Activated naive CD8-positive, alpha-beta T cell treated with anti-CD3 and anti-CD28 coated beads, Interleukin-2, amount 50 U/mL, for 24 hours (primary cell): Measurements from ENCODE around the gene MARCHF2.
"Not testable (repeated sequence)": the region's sequence is repeated elsewhere in the genome, so short reads cannot be mapped to it uniquely, and the experiment has no call there.

Experiments
- ATAC-seq: fragments of 150-1000 bp; cut with Tn5 transposase; one replicate; pipeline ENCODE4 v1.10.0; 2021
- DNase-seq: peaks from one replicate; pipeline ENCODE4 v3.0.0; 2021
- H3K27ac Mint-ChIP-seq: one replicate; pipeline ENCODE4 v1.8.0; 2021; ENCODE audit warnings: mild to moderate bottlenecking, mixed read lengths
- H3K27me3 Mint-ChIP-seq: one replicate; pipeline ENCODE4 v1.8.0; 2021; ENCODE audit warnings: mixed read lengths
- H3K36me3 Mint-ChIP-seq: one replicate; pipeline ENCODE4 v1.8.0; 2021; ENCODE audit warnings: low read depth, mixed read lengths
- H3K4me1 Mint-ChIP-seq: one replicate; pipeline ENCODE4 v1.8.0; 2021; ENCODE audit warnings: mixed read lengths
- H3K4me3 Mint-ChIP-seq: one replicate; pipeline ENCODE4 v1.8.0; 2021; ENCODE audit warnings: mild to moderate bottlenecking, moderate library complexity, mixed read lengths
- H3K9me3 Mint-ChIP-seq: one replicate; pipeline ENCODE4 v1.8.0; 2021; ENCODE audit warnings: mixed read lengths

Gene MARCHF2

GRCh38 chr19:8412783-8413628, at the start of gene MARCHF2:
Gene MARCHF2 (plus strand): TSS chr19:8413305. CDS start chr19:8421841, 8,536 bp downstream.
- peaks cover 7% of the 10 kb centered on the region for H3K4me1 Mint-ChIP-seq
- ATAC-seq (peak; percentile 100), DNase-seq (peak; percentile 94)
- H3K27ac Mint-ChIP-seq, result no peak within 1 kb of the TSS
- H3K27me3 Mint-ChIP-seq, result no peaks in the 10 kb centered on the region
- peak within 1 kb of the TSS; percentile 70 for H3K4me3 Mint-ChIP-seq
- no peaks in the 10 kb centered on the region for H3K36me3 Mint-ChIP-seq
- H3K9me3 Mint-ChIP-seq, result no peaks in the 10 kb centered on the region

- Mint-ChIP-seq H3K27ac (peak within 1 kb of the TSS; percentile 56), H3K27me3 (peaks cover 58% of the 10 kb centered on the region), H3K4me3 (peak within 1 kb of the TSS; percentile 79), H3K36me3 (peaks cover 1% of the 10 kb centered on the region), H3K9me3 (no peaks in the 10 kb centered on the region), H3K4me1 (peaks cover 25% of the 10 kb centered on the region)
- peak; percentile 80 for DNase-seq
- ATAC-seq, result peak; percentile 65
These were observed 49.0 kb upstream of the MARCHF2 start, which contains the start of gene ANGPTL4 for GRCh38 chr19:8363803-8364771. Gene ANGPTL4 (plus strand): TSS chr19:8364155. CDS start chr19:8364322, 167 bp downstream.

GRCh38 chr19:8366121-8366581, 47.0 kb upstream of the MARCHF2 start:
- Mint-ChIP-seq H3K4me3 (no peak overlapping the region), H3K9me3 (no peaks in the 10 kb centered on the region), H3K4me1 (peaks cover 31% of the 10 kb centered on the region), H3K27me3 (peaks cover 55% of the 10 kb centered on the region), H3K27ac (no peak overlapping the region), H3K36me3 (peaks cover 1% of the 10 kb centered on the region)
- no peak for DNase-seq
- no peak for ATAC-seq

DNA sequence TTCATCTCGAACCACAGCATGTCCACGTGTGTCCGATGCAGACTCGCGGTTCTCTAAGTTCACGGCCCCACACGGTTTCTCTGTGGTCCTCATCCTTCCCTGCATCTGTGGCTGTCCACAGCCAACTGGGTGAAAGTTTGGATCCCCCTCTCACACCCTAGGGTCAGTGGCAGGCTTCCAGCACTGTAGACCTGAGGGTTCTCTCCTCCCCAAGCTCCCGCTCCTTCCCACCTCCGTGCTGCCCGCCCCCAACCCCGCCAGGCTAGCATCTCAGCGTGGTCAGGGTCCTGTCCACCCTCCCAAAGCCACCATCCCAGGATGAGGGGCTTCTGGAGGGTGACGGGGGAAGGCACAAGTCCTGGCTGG, 46.2 kb upstream of the MARCHF2 start:
- H3K4me1 Mint-ChIP-seq, result peaks cover 28% of the 10 kb centered on the region
- ATAC-seq, result no peak
- H3K27me3 Mint-ChIP-seq, result peaks cover 51% of the 10 kb centered on the region
- H3K27ac Mint-ChIP-seq, result no peak overlapping the region
- peaks cover 1% of the 10 kb centered on the region for H3K36me3 Mint-ChIP-seq
- H3K9me3 Mint-ChIP-seq, result no peaks in the 10 kb centered on the region
- no peak overlapping the region for H3K4me3 Mint-ChIP-seq
- DNase-seq, result no peak

DNA sequence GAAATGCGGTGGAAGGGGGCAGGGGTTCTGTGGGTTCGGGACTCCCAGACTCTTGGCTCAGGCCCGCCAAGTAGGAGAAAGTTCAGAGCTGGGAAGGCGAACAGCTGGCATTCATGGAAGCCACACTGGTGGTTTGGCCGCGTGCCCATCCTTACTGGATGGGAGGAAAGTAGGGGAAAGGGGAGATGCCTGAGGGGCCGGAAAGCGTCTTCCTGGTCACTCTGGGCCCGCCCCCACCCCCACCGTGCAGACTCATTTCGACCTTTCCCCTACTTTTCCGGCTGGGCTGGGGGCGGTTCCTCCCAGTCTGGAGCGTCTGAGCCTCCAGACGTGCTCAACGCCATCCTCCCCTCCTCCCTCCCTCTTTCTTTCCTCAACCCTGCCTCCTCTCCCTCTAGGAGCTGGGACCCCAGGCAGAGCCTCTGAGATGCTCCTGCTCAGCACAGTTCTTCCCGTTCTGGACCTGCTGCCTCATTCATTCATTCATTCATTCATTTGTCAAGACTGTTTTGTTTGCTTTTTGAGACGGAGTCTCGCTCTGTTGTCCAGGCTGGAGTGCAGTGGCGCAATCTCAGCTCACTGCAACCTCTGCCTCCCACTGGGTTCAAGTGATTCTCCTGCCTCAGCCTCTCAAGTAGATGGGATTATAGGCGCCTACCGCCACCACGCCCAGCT, 45.6 kb upstream of the MARCHF2 start:
- Mint-ChIP-seq H3K4me1 (peaks cover 22% of the 10 kb centered on the region), H3K36me3 (peaks cover 1% of the 10 kb centered on the region), H3K27me3 (peaks cover 46% of the 10 kb centered on the region), H3K27ac (no peak overlapping the region), H3K4me3 (no peak overlapping the region), H3K9me3 (no peaks in the 10 kb centered on the region)
- no peak for ATAC-seq
- no peak for DNase-seq

DNA sequence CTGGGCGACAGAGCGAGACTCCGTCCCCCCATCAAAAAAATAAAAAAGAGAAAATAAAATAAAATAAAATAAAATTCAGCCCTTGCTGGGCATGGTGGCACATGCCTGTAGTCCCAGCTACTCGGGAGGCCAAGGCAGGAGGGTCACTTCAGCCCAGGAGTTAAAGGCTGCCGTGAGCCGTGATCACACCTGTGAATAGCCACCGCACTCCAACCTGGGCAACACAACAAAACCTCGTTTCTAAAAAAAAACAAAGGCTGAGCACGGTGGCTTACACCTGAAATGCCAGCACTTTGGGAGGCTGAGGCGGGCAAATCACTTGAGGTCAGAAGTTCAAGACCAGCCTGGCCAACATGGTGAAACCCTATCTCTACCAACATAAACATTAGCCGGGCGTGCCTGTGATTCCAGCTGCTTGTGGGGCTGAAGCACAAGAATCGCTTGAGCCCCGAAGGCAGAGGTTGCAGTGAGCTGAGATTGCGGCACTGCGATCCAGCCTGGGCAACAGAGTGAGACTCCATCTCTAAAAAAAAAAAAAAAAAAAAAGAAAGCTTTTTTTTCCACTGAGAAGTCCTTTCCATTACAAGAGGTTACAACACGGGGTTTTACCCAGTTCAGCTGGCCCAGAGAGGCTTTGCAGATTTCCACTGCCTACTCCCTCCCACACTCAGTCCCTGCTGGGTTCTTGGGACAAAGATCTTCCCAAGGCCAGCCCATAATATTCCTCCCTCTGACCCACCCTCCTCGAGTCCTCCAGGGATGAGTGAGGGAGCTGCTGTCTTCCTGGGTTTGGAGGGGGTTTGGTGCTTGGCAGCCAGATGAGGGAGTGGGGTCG, 42.7 kb upstream of the MARCHF2 start:
- Mint-ChIP-seq H3K4me3 (no peak overlapping the region), H3K27me3 (peaks cover 30% of the 10 kb centered on the region), H3K9me3 (no peaks in the 10 kb centered on the region), H3K4me1 (peaks cover 10% of the 10 kb centered on the region), H3K36me3 (peaks cover 1% of the 10 kb centered on the region), H3K27ac (no peak overlapping the region)
- DNase-seq (no peak), ATAC-seq (no peak)

- Mint-ChIP-seq H3K36me3 (peaks cover 1% of the 10 kb centered on the region), H3K4me1 (peaks cover 10% of the 10 kb centered on the region), H3K27ac (no peak overlapping the region), H3K27me3 (peaks cover 22% of the 10 kb centered on the region), H3K4me3 (no peak overlapping the region), H3K9me3 (no peaks in the 10 kb centered on the region)
- ATAC-seq, result no peak
- no peak for DNase-seq
These were observed 41.9 kb upstream of the MARCHF2 start for GRCh38 chr19:8371011-8371804.

DNA sequence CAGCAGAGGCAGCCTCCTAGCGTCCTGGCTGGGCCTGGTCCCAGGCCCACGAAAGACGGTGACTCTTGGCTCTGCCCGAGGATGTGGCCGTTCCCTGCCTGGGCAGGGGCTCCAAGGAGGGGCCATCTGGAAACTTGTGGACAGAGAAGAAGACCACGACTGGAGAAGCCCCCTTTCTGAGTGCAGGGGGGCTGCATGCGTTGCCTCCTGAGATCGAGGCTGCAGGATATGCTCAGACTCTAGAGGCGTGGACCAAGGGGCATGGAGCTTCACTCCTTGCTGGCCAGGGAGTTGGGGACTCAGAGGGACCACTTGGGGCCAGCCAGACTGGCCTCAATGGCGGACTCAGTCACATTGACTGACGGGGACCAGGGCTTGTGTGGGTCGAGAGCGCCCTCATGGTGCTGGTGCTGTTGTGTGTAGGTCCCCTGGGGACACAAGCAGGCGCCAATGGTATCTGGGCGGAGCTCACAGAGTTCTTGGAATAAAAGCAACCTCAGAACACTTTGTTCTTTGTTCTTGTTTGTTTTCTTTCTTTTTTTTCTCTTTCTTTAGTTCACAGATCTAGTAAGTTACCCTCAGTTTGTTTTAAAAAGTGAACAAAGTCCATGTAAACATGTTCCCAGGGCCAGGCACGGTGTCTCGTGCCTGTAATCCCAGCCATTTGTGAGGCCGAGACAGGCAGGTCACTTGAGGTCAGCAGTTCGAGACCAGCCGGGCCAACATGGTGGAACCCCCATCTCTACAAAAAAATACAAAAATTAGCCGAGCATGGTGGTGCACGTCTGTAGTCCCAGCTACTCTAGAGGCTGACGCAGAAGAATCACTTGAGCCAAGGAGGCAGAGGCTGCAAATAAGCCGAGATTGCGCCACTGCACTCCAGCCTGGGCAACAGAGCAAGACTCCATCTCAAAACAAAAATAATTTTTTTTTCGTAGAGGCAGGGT, 39.0 kb upstream of the MARCHF2 start:
- Mint-ChIP-seq H3K9me3 (no peaks in the 10 kb centered on the region), H3K4me3 (no peak overlapping the region), H3K36me3 (no peaks in the 10 kb centered on the region), H3K4me1 (peaks cover 15% of the 10 kb centered on the region), H3K27me3 (no peaks in the 10 kb centered on the region), H3K27ac (no peak overlapping the region)
- ATAC-seq, result no peak
- DNase-seq, result no peak

- not testable (repeated sequence) for H3K9me3 Mint-ChIP-seq, DNase-seq, H3K36me3 Mint-ChIP-seq, H3K4me3 Mint-ChIP-seq, H3K27ac Mint-ChIP-seq, H3K27me3 Mint-ChIP-seq, ATAC-seq
- H3K4me1 Mint-ChIP-seq, result peaks cover 11% of the 10 kb centered on the region
These were observed 37.3 kb upstream of the MARCHF2 start for GRCh38 chr19:8375766-8376165.

DNA sequence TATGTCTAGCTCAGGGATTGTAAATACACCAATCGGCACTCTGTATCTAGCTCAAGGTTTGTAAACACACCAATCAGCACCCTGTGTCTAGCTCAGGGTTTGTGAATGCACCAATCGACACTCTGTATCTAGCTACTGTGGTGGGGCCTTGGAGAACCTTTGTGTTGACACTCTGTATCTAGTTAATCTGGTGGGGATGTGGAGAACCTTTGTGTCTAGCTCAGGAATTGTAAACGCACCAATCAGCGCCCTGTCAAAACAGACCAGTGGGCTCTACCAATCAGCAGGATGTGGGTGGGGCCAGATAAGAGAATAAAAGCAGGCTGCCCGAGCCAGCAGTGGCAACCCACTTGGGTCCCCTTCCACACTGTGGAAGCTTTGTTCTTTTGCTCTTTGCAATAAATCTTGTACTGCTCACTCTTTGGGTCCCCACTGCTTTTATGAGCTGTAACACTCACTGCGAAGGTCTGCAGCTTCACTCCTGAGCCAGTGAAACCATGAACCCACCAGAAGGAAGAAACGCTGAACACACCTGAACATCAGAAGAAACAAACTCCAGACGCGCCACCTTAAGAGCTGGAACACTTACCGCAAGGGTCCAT, 36.6 kb upstream of the MARCHF2 start:
- H3K27me3 Mint-ChIP-seq, H3K9me3 Mint-ChIP-seq, H3K4me1 Mint-ChIP-seq, H3K27ac Mint-ChIP-seq, H3K36me3 Mint-ChIP-seq, DNase-seq, ATAC-seq, H3K4me3 Mint-ChIP-seq: not testable (repeated sequence)

GRCh38 chr19:8377598-8377997, 35.5 kb upstream of the MARCHF2 start:
- H3K27ac Mint-ChIP-seq, result no peak overlapping the region
- no peaks in the 10 kb centered on the region for H3K27me3 Mint-ChIP-seq
- peaks cover 9% of the 10 kb centered on the region for H3K4me1 Mint-ChIP-seq
- no peak overlapping the region for H3K4me3 Mint-ChIP-seq
- DNase-seq (no peak), ATAC-seq (no peak)
- no peaks in the 10 kb centered on the region for H3K9me3 Mint-ChIP-seq
- peaks cover 3% of the 10 kb centered on the region for H3K36me3 Mint-ChIP-seq
